Endothelial cell of umbilical vein (primary cell): ENCODE results near the gene ZIC1. TPM values are rescaled to one million over a fixed set of nuclear protein-coding genes. Genes with fewer than 3 reads are reported as not detected.

ENCODE experiments used
- BruUV-seq: library from RNA; stranded (reverse); fragments of 400-500 nt; replicated peaks from 2 replicates; lab custom pipeline; 2021; lab: Mats Ljungman, UMichigan
- CTCF ChIA-PET: fragments of 300-600, 350-600 bp; sonication (Branson Sonifier 250); formaldehyde crosslinking; loops from one replicate; lab custom pipeline; 2021; ENCODE audit warnings: antibody characterized with exemption, inconsistent platforms; lab: Charles Lee
- POLR2A ChIA-PET: fragments of 300-600, 350-600 bp; sonication (Branson Sonifier 250); formaldehyde crosslinking; loops from one replicate; lab custom pipeline; 2021; ENCODE audit warnings: antibody characterized with exemption, inconsistent platforms; lab: Charles Lee
- DNase-seq: peaks from one replicate; pipeline ENCODE4 v3.0.0-alpha.2; 2011; ENCODE audit warnings: low read depth, low spot score
- FAIRE-seq: peaks from 2 replicates; lab custom pipeline; 2011; peaks lifted over from hg19 to GRCh38; lab: Jason Lieb, UNC
- H2AFZ ChIP-seq: 2 replicates; pipeline ENCODE4 v1.6.0; 2012; ENCODE audit warnings: low read depth, low read length, control low read depth, inconsistent platforms
- H3K27ac ChIP-seq: 2 replicates; pipeline ENCODE4 v1.5.1; 2011; ENCODE audit warnings: low read depth, mild to moderate bottlenecking, control low read depth, low read length, moderate library complexity; ENCODE audit not compliant: insufficient read depth
- H3K27me3 ChIP-seq, 2 experiments: 2 replicates each; pipeline versions ENCODE4 v1.6.0 to v1.6.1; 2011; ENCODE audit warnings: low read length in 2 of 2, mixed read lengths in 1 of 2; ENCODE audit not compliant: control insufficient read depth in 2 of 2, insufficient read depth in 2 of 2
- H3K36me3 ChIP-seq, 2 experiments: 2 replicates in 1 of 2; 3 replicates in 1 of 2; pipeline ENCODE4 v1.5.1; 2011; ENCODE audit warnings: low read length in 2 of 2, mild to moderate bottlenecking in 1 of 2, moderate library complexity in 1 of 2; ENCODE audit not compliant: control insufficient read depth in 2 of 2, insufficient read depth in 2 of 2; ENCODE audit errors: extremely low read depth in 1 of 2
- H3K4me1 ChIP-seq: 3 replicates; pipeline ENCODE4 v1.5.1; 2011; ENCODE audit warnings: mild to moderate bottlenecking, low read length; ENCODE audit not compliant: control insufficient read depth, insufficient read depth; ENCODE audit errors: extremely low read depth
- H3K4me2 ChIP-seq: 2 replicates; pipeline ENCODE4 v1.6.1; 2011; ENCODE audit warnings: low read length, control low read depth, mixed read lengths; ENCODE audit not compliant: insufficient read depth
- H3K4me3 ChIP-seq, 3 experiments: fragments of 200-600 bp in 1 of 3; sonication (generic), shearing (Covaris generic) in 1 of 3; replicated peaks in 1 of 3; 2 replicates each; pipeline ENCODE4 v1.5.1; 2011 to 2016; ENCODE audit warnings: control low read depth in 3 of 3, low read length in 3 of 3, mild to moderate bottlenecking in 2 of 3, inconsistent platforms in 1 of 3, low read depth in 1 of 3, moderate library complexity in 1 of 3; ENCODE audit not compliant: insufficient read depth in 1 of 3
- H3K79me2 ChIP-seq: 2 replicates; pipeline ENCODE4 v1.6.0; 2012; ENCODE audit warnings: low read length, inconsistent platforms; ENCODE audit not compliant: control insufficient read depth, insufficient read depth
- H3K9ac ChIP-seq: replicated peaks from 2 replicates; pipeline ENCODE3; 2011; ENCODE audit warnings: low read length, control low read depth; ENCODE audit not compliant: insufficient read depth; ENCODE audit errors: extremely low read depth
- H3K9me1 ChIP-seq: replicated peaks from 3 replicates; pipeline ENCODE4 v1.6.0; 2011; ENCODE audit warnings: mild to moderate bottlenecking, low read length; ENCODE audit not compliant: control insufficient read depth, insufficient read depth; ENCODE audit errors: extremely low read depth
- H3K9me3 ChIP-seq: replicated peaks from 2 replicates; pipeline ENCODE4 v1.5.1; 2012; ENCODE audit warnings: low read length, inconsistent platforms; ENCODE audit not compliant: control insufficient read depth, insufficient read depth
- H4K20me1 ChIP-seq: replicated peaks from 2 replicates; pipeline ENCODE3; 2011; ENCODE audit warnings: mild to moderate bottlenecking, low read length; ENCODE audit not compliant: control insufficient read depth, insufficient read depth; ENCODE audit errors: extremely low read depth
- EZH2 ChIP-seq: IDR thresholded peaks from 2 replicates; pipeline ENCODE4 v1.6.1; 2012; ENCODE audit warnings: borderline replicate concordance, low read depth, mild to moderate bottlenecking, moderate library complexity, low read length, inconsistent platforms; ENCODE audit not compliant: severe bottlenecking
- GATA2 ChIP-seq: IDR thresholded peaks from 2 replicates; pipeline ENCODE4 v1.7.0; 2011; ENCODE audit warnings: low read depth, mild to moderate bottlenecking, moderate library complexity, mixed read lengths, low read length; ENCODE audit not compliant: insufficient read length, insufficient read depth
- MYC ChIP-seq: IDR thresholded peaks from one replicate; pipeline ENCODE4 v1.6.1; 2011; ENCODE audit warnings: mild to moderate bottlenecking, low read depth, low read length
- dilution Hi-C: fragments of 300-500 bp; cut with MboI; formaldehyde crosslinking; loops from one replicate; pipeline ENCODE4 v1.15.0; 2019; ENCODE audit warnings: low sequenced_read_pairs; ENCODE audit not compliant: extremely low pct_ligation_motif_present
- intact Hi-C: fragments of 100-400 bp; cut with micrococcal nuclease; formaldehyde crosslinking; loops from one replicate; pipeline ENCODE4 v1.10.0; 2022
- polyA plus RNA-seq, 4 experiments: library from polyadenylated mRNA; depleted of rRNA in 3 of 4; stranded (reverse) in 3 of 4; unstranded in 1 of 4; fragments of >200 nt; gene quantifications; 2 replicates each; pipeline versions ENCODE4 v1.2.1 to v1.2.3, GENCODE V29; 2011 to 2012; ENCODE audit warnings: missing spikeins in 1 of 4
- total RNA-seq: library from RNA; stranded (reverse); gene quantifications from 2 replicates; pipeline ENCODE4 v1.2.3, GENCODE V29; 2021

ZIC1 gene
- total and polyA plus RNA-seq, 2 donors (not counting 3 experiments of a cell fraction or from before 2014, with no cell fraction given) = not detected

DNA sequence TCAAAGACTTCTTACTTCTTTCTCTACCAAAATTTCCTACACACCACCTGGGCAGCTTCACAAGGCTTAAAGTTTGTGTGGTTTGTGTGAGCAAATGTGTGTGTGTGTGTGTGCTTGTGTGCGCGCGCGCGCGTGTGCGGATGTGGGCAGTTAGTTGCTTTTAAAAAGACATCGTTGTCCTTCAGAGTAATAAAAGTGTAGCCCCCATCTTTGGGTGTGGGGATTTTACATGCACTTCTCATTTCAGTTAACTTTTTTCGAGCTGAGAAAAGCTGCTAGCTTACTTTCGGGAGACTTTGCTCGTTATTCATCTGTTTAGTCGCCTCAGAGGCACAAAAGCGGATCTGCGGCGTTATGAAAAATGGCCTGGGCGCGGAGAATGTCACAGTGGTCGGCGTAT, 38.8 kb upstream of the ZIC1 start:
- dilution Hi-C loops = no loop called here
- no peak overlapping the region for H3K27ac ChIP-seq
- BruUV-seq = no TSS peak
- CTCF ChIA-PET = interaction anchor here (0.6 to 2.8 kb wide), 7 partner anchors 9 to 862 kb away, joined by 3 to 11 read pairs (median 3); no protein-coding TSS in a partner anchor
- H3K4me1 ChIP-seq = no peaks in the 10 kb centered on the region
- FAIRE-seq (no peak), DNase-seq (no peak)
- no peaks in the 10 kb centered on the region for H3K9me3 ChIP-seq
- no peak overlapping the region for H3K4me2 ChIP-seq
- H3K36me3 ChIP-seq = no peaks in the 10 kb centered on the region
- H4K20me1 ChIP-seq = no peaks in the 10 kb centered on the region
- H3K79me2 ChIP-seq = no peaks in the 10 kb centered on the region
- H3K4me3 ChIP-seq = no peak overlapping the region
- no peak overlapping the region for H3K9ac ChIP-seq
- no peaks in the 10 kb centered on the region for H3K9me1 ChIP-seq
- no peak for TF ChIP-seq MYC
- no peak overlapping the region for H2AFZ ChIP-seq
- POLR2A ChIA-PET = no interaction called here
- intact Hi-C loops = no loop called here
- peaks cover 89 to 97% of the 10 kb centered on the region in 2 experiments for H3K27me3 ChIP-seq

DNA sequence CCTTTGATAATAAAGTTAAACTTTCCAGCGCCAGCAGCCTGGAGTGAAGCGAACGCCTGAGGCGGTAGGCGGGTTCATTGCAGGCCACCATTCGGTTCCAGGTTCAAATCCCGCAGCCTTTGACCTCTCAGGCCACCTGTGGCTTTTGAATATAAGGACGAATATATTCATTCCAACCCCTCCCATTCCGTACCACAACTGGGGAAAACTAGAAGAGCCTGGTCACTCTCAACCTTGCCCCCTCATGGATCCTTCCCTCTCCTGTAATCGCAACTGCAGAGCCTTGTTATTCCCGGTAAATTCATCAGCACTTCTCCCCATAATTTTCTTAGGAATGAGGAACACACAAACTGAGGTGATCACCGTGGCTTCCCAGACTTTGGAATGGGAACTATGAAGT, 38.0 kb upstream of the ZIC1 start:
- dilution Hi-C loops = no loop called here
- TF ChIP-seq GATA2 = no peak
- peak; percentile 42 for TF ChIP-seq EZH2
- ChIA-PET CTCF (interaction anchor here (0.6 to 1.5 kb wide), 5 partner anchors 15 to 861 kb away, joined by 3 to 6 read pairs (median 3); no protein-coding TSS in a partner anchor), POLR2A (no interaction called here)
- Histone ChIP-seq H4K20me1 (no peaks in the 10 kb centered on the region), H3K4me3 (no peak overlapping the region), H3K27ac (no peak overlapping the region), H3K9me1 (no peaks in the 10 kb centered on the region), H3K4me2 (no peak overlapping the region), H2AFZ (no peak overlapping the region), H3K36me3 (no peaks in the 10 kb centered on the region), H3K4me1 (no peaks in the 10 kb centered on the region), H3K9ac (no peak overlapping the region), H3K79me2 (no peaks in the 10 kb centered on the region), H3K27me3 (peaks cover 86 to 97% of the 10 kb centered on the region in 2 experiments), H3K9me3 (no peaks in the 10 kb centered on the region)
- intact Hi-C loops = no loop called here
- DNase-seq (no peak), FAIRE-seq (no peak)
- BruUV-seq = no TSS peak
